AG04449 (cell line): ENCODE results near the gene PPP1R16B.

Experiments
- CTCF ChIA-PET: fragments of 350-600 bp; formaldehyde crosslinking; extraction: SDS; loops from one replicate; lab custom pipeline; 2021; ENCODE audit warnings: antibody characterized with exemption; lab: Yijun Ruan, JAX
- POLR2A ChIA-PET: fragments of 400-600, 350-600 bp; formaldehyde crosslinking; extraction: SDS; loops from one replicate; lab custom pipeline; 2020; ENCODE audit warnings: antibody characterized with exemption, inconsistent platforms; lab: Yijun Ruan, JAX
- DNase-seq: peaks from one replicate; pipeline ENCODE4 v3.0.0-alpha.2; 2010; ENCODE audit warnings: low read depth, low spot score
- H3K4me3 ChIP-seq: 2 replicates; pipeline ENCODE4 v1.5.1; 2011; ENCODE audit warnings: low read depth, mild to moderate bottlenecking, control low read depth, low read length
- TF ChIP-seq, protein P1 (sequence below): IDR thresholded peaks from one replicate; pipeline ENCODE4 v1.5.1; 2011; ENCODE audit warnings: mild to moderate bottlenecking, moderate library complexity, low read length, control low read depth, inconsistent platforms; ENCODE audit not compliant: insufficient read depth; ENCODE audit errors: missing control alignments

Gene PPP1R16B

DNA sequence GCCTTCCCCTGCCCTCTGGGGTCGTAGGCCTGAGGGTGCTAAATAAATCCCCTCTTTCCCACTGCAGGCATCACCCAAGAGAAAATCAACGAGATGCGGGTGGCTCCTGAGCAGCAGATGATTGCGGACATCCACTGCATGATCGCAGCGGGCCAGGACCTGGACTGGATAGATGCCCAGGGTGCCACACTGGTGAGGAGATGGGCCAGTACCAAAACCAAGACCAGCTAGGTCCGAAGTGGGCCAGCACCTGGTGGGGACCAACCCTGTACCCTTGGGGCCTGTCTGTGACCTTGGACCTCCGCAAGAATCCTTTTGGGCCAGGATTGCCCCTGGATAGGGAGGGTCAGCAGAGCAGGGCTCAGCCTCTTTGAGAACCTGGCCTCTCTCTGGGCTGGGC lies 97.1 kb downstream of the PPP1R16B start:
- TF ChIP-seq, protein P1, sequence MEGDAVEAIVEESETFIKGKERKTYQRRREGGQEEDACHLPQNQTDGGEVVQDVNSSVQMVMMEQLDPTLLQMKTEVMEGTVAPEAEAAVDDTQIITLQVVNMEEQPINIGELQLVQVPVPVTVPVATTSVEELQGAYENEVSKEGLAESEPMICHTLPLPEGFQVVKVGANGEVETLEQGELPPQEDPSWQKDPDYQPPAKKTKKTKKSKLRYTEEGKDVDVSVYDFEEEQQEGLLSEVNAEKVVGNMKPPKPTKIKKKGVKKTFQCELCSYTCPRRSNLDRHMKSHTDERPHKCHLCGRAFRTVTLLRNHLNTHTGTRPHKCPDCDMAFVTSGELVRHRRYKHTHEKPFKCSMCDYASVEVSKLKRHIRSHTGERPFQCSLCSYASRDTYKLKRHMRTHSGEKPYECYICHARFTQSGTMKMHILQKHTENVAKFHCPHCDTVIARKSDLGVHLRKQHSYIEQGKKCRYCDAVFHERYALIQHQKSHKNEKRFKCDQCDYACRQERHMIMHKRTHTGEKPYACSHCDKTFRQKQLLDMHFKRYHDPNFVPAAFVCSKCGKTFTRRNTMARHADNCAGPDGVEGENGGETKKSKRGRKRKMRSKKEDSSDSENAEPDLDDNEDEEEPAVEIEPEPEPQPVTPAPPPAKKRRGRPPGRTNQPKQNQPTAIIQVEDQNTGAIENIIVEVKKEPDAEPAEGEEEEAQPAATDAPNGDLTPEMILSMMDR: no peak
- no peak for DNase-seq
- H3K4me3 ChIP-seq: no peak overlapping the region
- ChIA-PET CTCF (interaction anchor here (1.0 to 3.1 kb wide), 2 partner anchors 10 to 24 kb away, joined by 3 to 18 read pairs; partner anchors contain the start of gene FAM83D), POLR2A (no interaction called here)

DNA sequence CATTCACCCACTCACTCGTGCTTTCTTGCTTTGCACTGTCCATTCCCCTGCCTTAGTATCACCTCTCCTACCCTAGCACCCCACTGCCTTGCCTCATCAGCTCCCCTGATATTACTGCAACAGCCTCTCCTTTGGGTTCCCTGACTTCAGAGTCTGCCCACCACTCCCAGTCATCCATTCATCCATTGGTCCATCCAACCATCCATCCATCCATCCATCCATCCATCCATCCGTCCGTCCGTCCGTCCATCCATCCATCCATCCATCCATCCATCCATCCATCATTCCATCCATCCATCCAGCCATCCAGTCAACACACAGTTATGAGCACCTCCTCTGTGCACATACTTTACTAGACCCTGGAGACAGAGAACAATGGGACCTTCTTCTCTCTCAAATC lies 97.8 kb downstream of the PPP1R16B start:
- POLR2A ChIA-PET: no interaction called here
- DNase-seq: no peak
- TF ChIP-seq, protein P1: no peak
- no peak overlapping the region for H3K4me3 ChIP-seq
- CTCF ChIA-PET: interaction anchor here (1.0 to 3.2 kb wide), 3 partner anchors 11 to 145 kb away, joined by 3 to 18 read pairs (median 14); partner anchors contain the start of gene FAM83D

DNA sequence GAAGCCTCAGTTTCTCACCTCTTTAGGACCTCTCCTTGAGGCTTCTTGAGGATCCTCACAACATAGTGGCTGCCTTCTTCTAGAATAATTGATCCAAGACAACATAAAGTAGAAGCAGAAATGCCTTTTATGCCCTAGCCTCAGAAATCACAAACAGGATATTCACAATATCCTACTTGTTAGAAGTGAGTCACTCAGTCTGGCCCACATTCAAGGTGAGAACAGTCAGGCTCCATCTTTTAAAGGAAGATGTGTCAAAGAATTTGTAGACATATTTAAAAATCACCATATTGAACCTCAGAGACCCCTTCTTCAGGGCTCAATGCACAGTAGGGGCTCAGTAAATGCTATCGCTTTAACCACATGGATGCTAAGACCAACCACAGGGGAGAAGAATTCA lies 99.9 kb downstream of the PPP1R16B start:
- no peak overlapping the region for H3K4me3 ChIP-seq
- CTCF ChIA-PET: interaction anchor here (1.3 to 5.5 kb wide), 3 partner anchors 12 to 256 kb away, joined by 3 to 30 read pairs (median 14); no protein-coding TSS in a partner anchor
- TF ChIP-seq, protein P1: no peak
- POLR2A ChIA-PET: no interaction called here
- DNase-seq: no peak

DNA sequence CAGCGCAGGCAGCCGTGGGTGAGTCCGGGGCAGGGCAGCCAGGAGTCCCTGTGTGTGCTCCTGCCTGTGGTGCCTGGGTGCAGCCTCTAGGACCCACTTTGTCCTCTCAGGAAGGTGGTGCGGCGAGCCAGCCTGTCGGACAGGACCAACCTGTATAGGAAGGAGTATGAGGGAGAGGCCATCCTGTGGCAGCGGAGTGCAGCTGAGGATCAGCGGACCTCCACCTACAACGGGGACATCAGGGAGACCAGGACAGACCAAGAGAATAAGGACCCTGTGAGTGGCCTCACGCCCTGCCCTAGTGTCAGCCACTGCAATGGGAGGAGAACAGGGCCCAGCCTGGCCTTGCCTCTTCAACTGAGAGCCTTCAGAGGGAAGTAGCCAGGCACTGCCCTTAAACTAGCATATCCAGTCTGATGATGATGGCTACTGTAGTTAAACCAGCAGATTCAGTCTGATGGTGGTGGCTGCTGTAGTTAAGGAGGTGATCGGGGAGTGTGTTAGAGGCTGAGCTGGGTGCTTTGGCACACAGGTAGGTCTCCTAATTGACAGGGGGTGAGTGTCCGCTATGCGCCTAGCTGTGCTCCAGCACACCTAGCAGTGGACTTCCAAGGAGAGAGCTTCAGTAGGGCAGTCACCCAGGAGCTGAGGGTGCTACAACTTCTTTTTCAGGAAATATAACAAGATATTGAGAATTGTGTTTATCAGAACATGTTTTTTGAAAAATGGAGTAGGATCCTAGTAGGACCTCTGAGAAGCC lies 102.6 kb downstream of the PPP1R16B start:
- CTCF ChIA-PET: interaction anchor here (1.0 to 5.5 kb wide), 4 partner anchors 10 to 18 kb away, joined by 3 to 30 read pairs (median 4); partner anchors contain the start of gene FAM83D
- POLR2A ChIA-PET: no interaction called here
- TF ChIP-seq, protein P1: no peak
- no peak for DNase-seq
- no peak overlapping the region for H3K4me3 ChIP-seq

DNA sequence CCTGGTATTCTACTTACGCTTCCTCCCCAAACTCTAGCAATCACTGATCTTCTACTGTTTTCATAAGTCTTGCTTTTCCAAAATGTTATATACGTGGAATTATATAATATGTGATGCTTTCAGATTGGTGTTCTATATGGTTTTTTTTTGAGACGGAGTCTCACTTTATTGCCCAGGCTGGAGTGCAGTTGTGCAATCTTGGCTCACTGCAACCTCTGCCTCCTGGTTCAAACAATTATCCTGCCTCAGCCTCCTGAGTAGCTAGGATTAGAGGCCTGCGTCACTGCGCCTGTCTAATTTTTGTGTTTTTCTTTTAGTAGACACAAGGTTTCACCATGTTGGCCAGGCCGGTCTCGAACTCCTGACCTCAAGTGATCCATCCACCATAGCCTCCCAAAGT lies 109.9 kb downstream of the PPP1R16B start:
- ChIA-PET CTCF (no interaction called here), POLR2A (no interaction called here)
- no peak overlapping the region for H3K4me3 ChIP-seq
- no peak for DNase-seq
- TF ChIP-seq, protein P1: no peak

DNA sequence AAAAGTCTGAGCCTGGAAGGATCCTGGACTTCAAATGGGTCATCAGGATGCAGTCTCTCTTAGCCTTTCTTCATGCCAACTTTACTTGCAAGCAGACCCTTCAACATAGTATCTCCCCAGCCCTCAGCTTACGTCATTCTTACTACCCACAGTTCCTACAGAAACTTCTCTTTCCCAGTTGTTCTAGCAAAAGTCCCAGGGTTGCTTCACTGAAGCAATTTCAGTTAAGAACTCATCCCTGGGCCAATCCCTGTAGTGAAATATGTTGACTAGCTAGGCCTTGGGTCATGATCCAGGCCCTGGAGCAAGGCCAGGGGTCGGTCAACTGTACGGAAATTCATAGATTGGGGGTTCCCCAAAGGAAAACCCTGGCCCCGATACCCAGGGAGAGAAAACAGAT lies 112.2 kb downstream of the PPP1R16B start:
- TF ChIP-seq, protein P1: no peak

More for the DNA sequence above, 112.2 kb downstream of the PPP1R16B start:
- DNase-seq: no peak
- CTCF ChIA-PET: interaction anchor here (2.2 kb wide), 1 partner anchor 9 kb away, joined by 11 read pairs; the partner anchor contains the start of gene FAM83D
- H3K4me3 ChIP-seq: no peak overlapping the region
- POLR2A ChIA-PET: no interaction called here
